Measurements from ENCODE around the gene SCN9A. TPM values are rescaled to one million over a fixed set of nuclear protein-coding genes. Genes with fewer than 3 reads are reported as not detected.
"Not testable (repeated sequence)": the region's sequence is repeated elsewhere in the genome, so short reads cannot be mapped to it uniquely, and the experiment has no call there.

Gene SCN9A
- total RNA-seq, 2 experiments from 2014 or later = 0.15 TPM

GRCh38 chr2:166365803-166366420, 9.8 kb downstream of the SCN9A start:
- Mint-ChIP-seq H3K4me1 (no peaks in the 10 kb centered on the region), H3K36me3 (ENCODE audit: low read depth) (no peaks in the 10 kb centered on the region)

DNA sequence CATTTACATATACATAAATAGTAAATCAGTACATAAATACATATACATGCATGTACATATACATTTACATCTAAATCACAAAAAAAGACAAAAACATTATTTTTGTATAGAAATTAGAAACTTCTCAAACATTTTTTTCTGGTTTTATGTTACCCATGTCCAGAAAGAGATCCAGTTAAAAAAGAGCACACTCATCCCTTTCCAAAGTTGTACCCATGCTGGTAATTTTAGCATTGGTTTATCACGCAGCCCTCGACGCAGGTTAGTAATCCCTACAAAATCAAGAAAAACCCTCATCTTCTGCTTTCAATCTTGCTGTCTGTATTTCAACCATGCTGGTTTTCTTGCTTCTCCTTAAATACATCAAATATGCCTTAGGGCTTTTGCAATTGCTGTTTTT, 10.5 kb downstream of the SCN9A start:
- Mint-ChIP-seq H3K36me3 (ENCODE audit: low read depth) (no peaks in the 10 kb centered on the region), H3K4me3 (no peak overlapping the region)
- CTCF ChIA-PET = no interaction called here

More at GRCh38 chr2:166365803-166366420, 9.8 kb downstream of the SCN9A start:
- no peaks in the 10 kb centered on the region for H3K27me3 Mint-ChIP-seq
- no peaks in the 10 kb centered on the region for H3K9me3 Mint-ChIP-seq
- ChIA-PET POLR2A (no interaction called here), CTCF (no interaction called here)
- H3K4me3 Mint-ChIP-seq = no peak overlapping the region
- DNase-seq = no peak
- no peak overlapping the region for H3K27ac Mint-ChIP-seq

GRCh38 chr2:166364476-166365161, 11.1 kb downstream of the SCN9A start:
- no peaks in the 10 kb centered on the region for H3K36me3 Mint-ChIP-seq (ENCODE audit: low read depth)
- H3K27ac Mint-ChIP-seq = no peak overlapping the region
- POLR2A ChIA-PET = no interaction called here
- CTCF ChIA-PET = no interaction called here
- H3K9me3 Mint-ChIP-seq = no peaks in the 10 kb centered on the region
- H3K4me3 Mint-ChIP-seq = no peak overlapping the region
- DNase-seq = no peak
- H3K27me3 Mint-ChIP-seq = no peaks in the 10 kb centered on the region
- H3K4me1 Mint-ChIP-seq = no peaks in the 10 kb centered on the region

More for the DNA sequence above, 10.5 kb downstream of the SCN9A start:
- H3K27me3 Mint-ChIP-seq = no peaks in the 10 kb centered on the region
- no peaks in the 10 kb centered on the region for H3K9me3 Mint-ChIP-seq
- no peak overlapping the region for H3K27ac Mint-ChIP-seq
- no peak for DNase-seq
- no peaks in the 10 kb centered on the region for H3K4me1 Mint-ChIP-seq
- POLR2A ChIA-PET = no interaction called here

DNA sequence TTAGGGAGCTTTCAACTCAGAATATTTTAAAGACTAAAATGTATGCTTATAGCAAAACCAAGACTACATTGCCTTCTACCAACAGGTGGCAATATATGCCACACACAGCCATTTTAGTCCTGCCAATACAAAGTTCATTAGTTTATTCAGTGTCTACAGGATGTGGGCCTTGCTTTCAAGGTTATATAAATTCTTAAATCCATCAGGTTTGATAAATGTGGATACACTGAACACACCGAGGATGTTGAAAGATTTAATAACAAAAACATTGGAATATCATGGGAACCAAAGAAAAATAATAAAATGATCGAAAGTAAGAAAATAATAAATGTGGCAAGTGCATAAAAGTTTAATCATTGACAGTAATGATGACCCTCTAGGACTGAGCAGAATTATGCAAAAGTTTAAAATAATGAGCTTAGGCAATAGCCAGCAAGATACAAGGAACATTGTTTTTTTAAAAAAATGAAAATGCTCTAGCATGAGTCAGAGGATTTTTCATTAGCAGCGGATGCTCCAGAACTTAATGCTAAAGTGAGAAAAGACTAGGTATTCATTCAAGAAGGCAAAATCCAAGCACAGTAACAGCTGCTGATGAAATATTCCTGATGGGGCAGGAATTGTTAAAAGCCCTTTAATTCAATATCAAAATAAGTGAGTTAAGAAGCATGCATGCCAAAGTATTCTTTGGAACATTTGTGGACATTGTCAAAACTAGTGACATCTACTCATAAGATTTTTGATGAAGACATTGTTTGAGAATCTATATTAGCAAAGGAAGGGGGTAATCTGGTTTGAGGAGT, 14.2 kb downstream of the SCN9A start:
- H3K4me3 Mint-ChIP-seq = no peak overlapping the region
- H3K27ac Mint-ChIP-seq = no peak overlapping the region
- H3K36me3 Mint-ChIP-seq (ENCODE audit: low read depth) = no peaks in the 10 kb centered on the region
- H3K9me3 Mint-ChIP-seq = no peaks in the 10 kb centered on the region
- no peaks in the 10 kb centered on the region for H3K27me3 Mint-ChIP-seq
- DNase-seq = no peak
- CTCF ChIA-PET = interaction anchor here (0.9 to 1.8 kb wide), 4 partner anchors 11 to 24 kb away, joined by 3 to 7 read pairs (median 5); no protein-coding TSS in a partner anchor
- POLR2A ChIA-PET = no interaction called here
- no peaks in the 10 kb centered on the region for H3K4me1 Mint-ChIP-seq

DNA sequence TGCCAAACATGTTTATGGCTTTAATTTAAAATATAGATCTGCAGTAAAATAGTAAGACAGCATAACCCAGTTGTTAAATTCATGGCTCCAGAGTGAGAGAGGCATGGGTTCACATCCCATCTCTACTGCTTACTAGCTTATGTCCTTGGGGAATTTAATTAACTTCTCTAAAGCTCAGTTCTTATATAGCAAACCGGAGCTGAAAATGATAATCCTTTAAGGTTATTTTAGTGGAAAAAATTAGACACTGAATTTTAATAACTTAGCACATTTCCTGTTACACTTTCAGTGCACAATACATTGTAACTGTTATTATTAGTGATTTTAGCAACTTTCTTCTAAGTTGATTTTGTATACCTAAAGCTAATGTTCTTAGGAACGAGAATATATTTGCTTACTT, 14.8 kb downstream of the SCN9A start:
- Mint-ChIP-seq H3K27ac (no peak overlapping the region), H3K36me3 (ENCODE audit: low read depth) (no peaks in the 10 kb centered on the region), H3K9me3 (no peaks in the 10 kb centered on the region), H3K27me3 (no peaks in the 10 kb centered on the region), H3K4me3 (no peak overlapping the region), H3K4me1 (no peaks in the 10 kb centered on the region)
- ChIA-PET POLR2A (no interaction called here), CTCF (interaction anchor here (0.9 to 1.8 kb wide), 5 partner anchors 10 to 57 kb away, joined by 3 to 7 read pairs (median 5); no protein-coding TSS in a partner anchor)
- DNase-seq = no peak

GRCh38 chr2:166360426-166360825, 15.3 kb downstream of the SCN9A start:
- POLR2A ChIA-PET = no interaction called here
- Mint-ChIP-seq H3K4me1 (no peaks in the 10 kb centered on the region), H3K27ac (no peak overlapping the region), H3K36me3 (ENCODE audit: low read depth) (no peaks in the 10 kb centered on the region), H3K9me3 (no peaks in the 10 kb centered on the region), H3K4me3 (no peak overlapping the region), H3K27me3 (no peaks in the 10 kb centered on the region)
- no peak for DNase-seq
- CTCF ChIA-PET = interaction anchor here (1.0 to 1.8 kb wide), 4 partner anchors 14 to 57 kb away, joined by 3 to 7 read pairs (median 5); no protein-coding TSS in a partner anchor

DNA sequence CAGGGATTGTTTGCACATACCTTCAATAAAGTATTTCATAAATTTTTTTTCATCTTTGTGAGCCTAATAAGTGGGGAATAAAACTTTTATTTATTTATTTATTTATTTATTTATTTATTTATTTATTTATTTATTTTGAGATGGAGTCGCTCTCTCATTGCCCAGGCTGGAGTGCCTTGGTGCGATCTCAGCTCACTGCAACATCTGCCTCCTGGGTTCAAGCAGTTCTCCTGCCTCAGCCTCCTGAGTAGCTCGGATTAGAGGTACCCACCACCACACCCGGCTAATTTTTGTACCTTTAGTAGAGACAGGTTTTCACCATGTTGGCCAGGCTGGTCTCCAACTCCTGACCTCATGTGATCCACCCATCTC, 17.8 kb downstream of the SCN9A start:
- not testable (repeated sequence) for H3K4me3 Mint-ChIP-seq, H3K4me1 Mint-ChIP-seq

GRCh38 chr2:166357068-166357949, 18.4 kb downstream of the SCN9A start:
- H3K36me3 Mint-ChIP-seq (ENCODE audit: low read depth) = no peaks in the 10 kb centered on the region
- ChIA-PET POLR2A (no interaction called here), CTCF (no interaction called here)
- H3K4me1 Mint-ChIP-seq = no peaks in the 10 kb centered on the region
- no peak for DNase-seq
- no peaks in the 10 kb centered on the region for H3K9me3 Mint-ChIP-seq
- H3K4me3 Mint-ChIP-seq = no peak overlapping the region
- H3K27ac Mint-ChIP-seq = no peak overlapping the region
- no peaks in the 10 kb centered on the region for H3K27me3 Mint-ChIP-seq

More for the DNA sequence above, 17.8 kb downstream of the SCN9A start:
- H3K27ac Mint-ChIP-seq; POLR2A ChIA-PET; CTCF ChIA-PET; H3K9me3 Mint-ChIP-seq; DNase-seq; H3K36me3 Mint-ChIP-seq (ENCODE audit: low read depth); H3K27me3 Mint-ChIP-seq: not testable (repeated sequence)

GRCh38 chr2:166351319-166351718, 24.4 kb downstream of the SCN9A start:
- H3K9me3 Mint-ChIP-seq = no peaks in the 10 kb centered on the region
- H3K4me1 Mint-ChIP-seq = no peaks in the 10 kb centered on the region
- no peaks in the 10 kb centered on the region for H3K27me3 Mint-ChIP-seq
- no peak overlapping the region for H3K4me3 Mint-ChIP-seq
- POLR2A ChIA-PET = no interaction called here
- CTCF ChIA-PET = no interaction called here
- H3K36me3 Mint-ChIP-seq (ENCODE audit: low read depth) = no peaks in the 10 kb centered on the region
- no peak for DNase-seq
- no peak overlapping the region for H3K27ac Mint-ChIP-seq

DNA sequence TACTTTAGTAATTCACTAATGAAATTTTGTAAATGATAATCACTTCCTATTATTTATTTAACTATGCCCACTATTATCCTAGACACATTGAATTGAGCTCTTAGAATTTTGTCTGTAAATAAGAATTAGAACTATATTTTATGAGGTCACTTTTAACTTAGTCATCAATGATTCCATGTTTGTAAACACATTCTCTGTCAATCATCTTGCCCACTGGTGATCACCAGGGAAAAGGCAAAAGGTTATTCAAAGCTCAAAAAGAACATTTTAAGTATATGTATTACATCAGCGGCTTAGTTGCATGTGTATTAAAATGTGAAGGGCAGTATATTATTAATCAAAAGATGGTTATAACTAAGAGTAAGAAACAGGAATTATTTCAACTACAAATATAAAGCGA, 25.2 kb downstream of the SCN9A start:
- CTCF ChIA-PET = interaction anchor here (1.0 kb wide), 1 partner anchor 11 kb away, joined by 3 read pairs; no protein-coding TSS in a partner anchor
- H3K27ac Mint-ChIP-seq = no peak overlapping the region
- no peak overlapping the region for H3K4me3 Mint-ChIP-seq
- no peak for DNase-seq
- H3K4me1 Mint-ChIP-seq = no peaks in the 10 kb centered on the region
- no peaks in the 10 kb centered on the region for H3K9me3 Mint-ChIP-seq
- no peaks in the 10 kb centered on the region for H3K27me3 Mint-ChIP-seq
- POLR2A ChIA-PET = no interaction called here
- H3K36me3 Mint-ChIP-seq (ENCODE audit: low read depth) = no peaks in the 10 kb centered on the region

DNA sequence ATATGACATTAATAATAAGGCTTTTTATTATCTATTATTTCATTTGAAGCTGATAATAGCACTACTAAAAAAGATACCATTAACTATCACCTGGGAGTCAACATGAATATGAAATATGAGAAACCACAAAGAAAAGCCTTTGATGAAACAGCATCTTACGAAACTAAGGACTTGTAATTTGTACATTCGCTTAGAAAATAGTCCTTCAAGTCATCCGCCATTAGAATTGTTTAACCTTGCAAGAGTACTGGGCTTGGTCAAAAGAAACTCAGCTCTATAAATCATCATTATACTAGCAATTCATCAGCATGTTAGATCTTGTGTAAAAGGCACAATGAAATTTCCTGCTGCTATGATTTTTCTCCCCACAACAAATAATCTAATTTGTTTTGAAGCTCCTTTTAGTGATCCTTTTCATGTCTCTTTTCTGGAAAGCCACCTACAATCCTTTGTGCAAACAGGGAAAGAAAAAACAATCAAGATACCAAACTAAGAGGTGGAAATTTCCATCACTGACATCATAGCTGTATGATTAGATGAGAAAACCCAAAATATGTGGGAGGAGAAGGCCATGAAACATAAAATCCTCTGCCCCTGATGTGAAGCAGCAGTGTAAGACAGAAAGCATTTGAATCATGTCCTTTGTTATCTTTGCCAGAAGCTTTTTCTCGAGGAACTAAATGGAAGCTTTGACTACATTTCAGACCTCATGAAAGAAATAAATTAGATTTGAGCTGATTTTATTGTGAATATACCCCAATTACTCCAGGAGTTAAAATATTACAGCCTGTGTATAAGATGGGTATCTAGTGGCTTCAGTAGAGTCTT, 31.2 kb downstream of the SCN9A start:
- CTCF ChIA-PET = no interaction called here

GRCh38 chr2:166343467-166343866, 32.3 kb downstream of the SCN9A start:
- no peaks in the 10 kb centered on the region for H3K27me3 Mint-ChIP-seq
- CTCF ChIA-PET = no interaction called here
- POLR2A ChIA-PET = no interaction called here
- no peaks in the 10 kb centered on the region for H3K9me3 Mint-ChIP-seq
- no peak overlapping the region for H3K27ac Mint-ChIP-seq
- H3K4me3 Mint-ChIP-seq = no peak overlapping the region
- no peak for DNase-seq
- no peaks in the 10 kb centered on the region for H3K36me3 Mint-ChIP-seq (ENCODE audit: low read depth)
- H3K4me1 Mint-ChIP-seq = no peaks in the 10 kb centered on the region

More for the DNA sequence above, 31.2 kb downstream of the SCN9A start:
- DNase-seq = no peak
- H3K27me3 Mint-ChIP-seq = no peaks in the 10 kb centered on the region
- H3K36me3 Mint-ChIP-seq (ENCODE audit: low read depth) = no peaks in the 10 kb centered on the region
- no peaks in the 10 kb centered on the region for H3K9me3 Mint-ChIP-seq
- POLR2A ChIA-PET = no interaction called here
- no peak overlapping the region for H3K27ac Mint-ChIP-seq
- no peaks in the 10 kb centered on the region for H3K4me1 Mint-ChIP-seq
- no peak overlapping the region for H3K4me3 Mint-ChIP-seq
